Naive thymus-derived CD4-positive, alpha-beta T cell (primary cell): ENCODE data around the gene ELP4. TPM values are rescaled to one million over a fixed set of nuclear protein-coding genes. Genes with fewer than 3 reads are reported as not detected.

Source experiments
- ATAC-seq: fragments of 150-1000 bp; cut with Tn5 transposase; 2 replicates; pipeline ENCODE4 v1.10.0; 2021; ENCODE audit warnings: mild to moderate bottlenecking, moderate library complexity
- CTCF ChIA-PET: fragments of 350-600 bp; sonication (Branson Sonifier 250); formaldehyde crosslinking; loops from one replicate; lab custom pipeline; 2021; ENCODE audit warnings: antibody characterized with exemption; lab: Charles Lee
- POLR2A ChIA-PET: fragments of 350-600 bp; sonication (Branson Sonifier 250); formaldehyde crosslinking; loops from one replicate; lab custom pipeline; 2021; ENCODE audit warnings: antibody characterized with exemption, inconsistent platforms; lab: Charles Lee
- DNase-seq, 9 donors: peaks; one replicate each; pipeline versions ENCODE4 v3.0.0 to v3.0.0-alpha.2; 2020 to 2022; ENCODE audit warnings: mixed read lengths in 1 of 9
- H3K27ac ChIP-seq: one replicate; pipeline ENCODE4 v1.7.0; 2013; ENCODE audit warnings: mild to moderate bottlenecking, low read depth, low read length, moderate library complexity
- H3K27me3 ChIP-seq, 2 donors: one replicate each; pipeline ENCODE4 v1.7.0; 2013; ENCODE audit warnings: low read length in 2 of 2, mild to moderate bottlenecking in 2 of 2, moderate library complexity in 2 of 2; ENCODE audit not compliant: control insufficient read depth in 2 of 2, insufficient read depth in 2 of 2
- H3K36me3 ChIP-seq, 3 experiments: 1 replicate in 2 of 3; 2 replicates in 1 of 3; pipeline ENCODE4 v1.7.0; 2013; ENCODE audit warnings: low read length in 3 of 3, mild to moderate bottlenecking in 3 of 3, moderate library complexity in 1 of 3; ENCODE audit not compliant: insufficient read depth in 3 of 3, control insufficient read depth in 2 of 3
- H3K4me1 ChIP-seq, 2 donors: one replicate each; pipeline ENCODE4 v1.7.0; 2013; ENCODE audit warnings: low read length in 2 of 2, mild to moderate bottlenecking in 2 of 2, moderate library complexity in 1 of 2; ENCODE audit not compliant: control insufficient read depth in 2 of 2, insufficient read depth in 2 of 2
- H3K4me3 ChIP-seq: 2 replicates; pipeline ENCODE4 v1.7.0; 2013; ENCODE audit warnings: mild to moderate bottlenecking, low read length
- H3K9me3 ChIP-seq, 3 experiments: 1 replicate in 2 of 3; 2 replicates in 1 of 3; pipeline ENCODE4 v1.7.0; 2013; ENCODE audit warnings: low read length in 3 of 3; ENCODE audit not compliant: control insufficient read depth in 2 of 3
- H3K27ac Mint-ChIP-seq, 9 donors: one replicate each; pipeline ENCODE4 v1.8.0; 2020 to 2022; ENCODE audit warnings: mixed read lengths in 9 of 9, mild to moderate bottlenecking in 8 of 9, moderate library complexity in 5 of 9, inconsistent platforms in 2 of 9
- H3K27me3 Mint-ChIP-seq, 5 donors: one replicate each; pipeline ENCODE4 v1.8.0; 2021 to 2022; ENCODE audit warnings: mixed read lengths in 5 of 5, mild to moderate bottlenecking in 1 of 5
- H3K36me3 Mint-ChIP-seq, 5 donors: one replicate each; pipeline ENCODE4 v1.8.0; 2020 to 2022; ENCODE audit warnings: mixed read lengths in 5 of 5, mild to moderate bottlenecking in 3 of 5, inconsistent platforms in 1 of 5
- H3K4me1 Mint-ChIP-seq, 7 donors: one replicate each; pipeline ENCODE4 v1.8.0; 2020 to 2022; ENCODE audit warnings: mixed read lengths in 7 of 7, mild to moderate bottlenecking in 3 of 7, inconsistent platforms in 1 of 7
- H3K4me3 Mint-ChIP-seq, 10 donors: one replicate each; pipeline ENCODE4 v1.8.0; 2020 to 2022; ENCODE audit warnings: mild to moderate bottlenecking in 10 of 10, mixed read lengths in 10 of 10, moderate library complexity in 6 of 10, inconsistent platforms in 2 of 10
- H3K9me3 Mint-ChIP-seq, 11 donors: one replicate each; pipeline ENCODE4 v1.8.0; 2020 to 2022; ENCODE audit warnings: mixed read lengths in 11 of 11, mild to moderate bottlenecking in 4 of 11, inconsistent platforms in 1 of 11, moderate library complexity in 1 of 11
- intact Hi-C, 2 donors: fragments of 100-400 bp; cut with micrococcal nuclease; formaldehyde crosslinking; loops; one replicate each; pipeline ENCODE4 v1.15.1; 2023
- polyA plus RNA-seq, 2 donors: library from polyadenylated mRNA; unstranded; fragments of 300-500 nt; fragmentation: Illumina TruSeq; gene quantifications; one replicate each; pipeline ENCODE4 v1.2.3, GENCODE V29; 2021
- total RNA-seq, 6 experiments: library from RNA in 5 of 6; stranded (reverse) in 5 of 6; gene quantifications; 1 replicate in 5 of 6; 2 replicates in 1 of 6; pipeline ENCODE4 v1.2.3 and lab custom pipeline; 2021 to 2026

Gene ELP4
- total and polyA plus RNA-seq, 7 experiments from 2014 or later, result 16.8 to 23.5 (median 21.2) TPM

GRCh38 chr11:31499576-31500178 is 9.9 kb upstream of the ELP4 start:
- Histone ChIP-seq H3K27me3 (no peaks in the 10 kb centered on the region), H3K36me3 (no peaks in the 10 kb centered on the region), H3K4me3 (no peak overlapping the region), H3K27ac (no peak overlapping the region), H3K9me3 (no peaks in the 10 kb centered on the region), H3K4me1 (no peaks in the 10 kb centered on the region)
- no peak overlapping the region for H3K4me3 Mint-ChIP-seq
- peaks cover 4 to 52% (median 43%) of the 10 kb centered on the region in 5 donors for H3K36me3 Mint-ChIP-seq
- H3K9me3 Mint-ChIP-seq, result peaks cover 0 to 10% (median 0%) of the 10 kb centered on the region in 11 donors
- DNase-seq, result no peak
- intact Hi-C loops, result loop anchor here in 1 of 2 donors (5.0 to 10.0 kb wide), 2 partner anchors 32 to 1755 kb away; partner anchors contain the start of gene HIPK3
- ChIA-PET CTCF (no interaction called here), POLR2A (interaction anchor here (0.9 kb wide), 1 partner anchor 12 kb away, joined by 4 read pairs; no protein-coding TSS in a partner anchor)
- ATAC-seq, result no peak
- H3K27ac Mint-ChIP-seq, result no peak overlapping the region
- H3K27me3 Mint-ChIP-seq, result no peaks in the 10 kb centered on the region
- H3K4me1 Mint-ChIP-seq, result peaks cover 5 to 71% (median 47%) of the 10 kb centered on the region in 7 donors

DNA sequence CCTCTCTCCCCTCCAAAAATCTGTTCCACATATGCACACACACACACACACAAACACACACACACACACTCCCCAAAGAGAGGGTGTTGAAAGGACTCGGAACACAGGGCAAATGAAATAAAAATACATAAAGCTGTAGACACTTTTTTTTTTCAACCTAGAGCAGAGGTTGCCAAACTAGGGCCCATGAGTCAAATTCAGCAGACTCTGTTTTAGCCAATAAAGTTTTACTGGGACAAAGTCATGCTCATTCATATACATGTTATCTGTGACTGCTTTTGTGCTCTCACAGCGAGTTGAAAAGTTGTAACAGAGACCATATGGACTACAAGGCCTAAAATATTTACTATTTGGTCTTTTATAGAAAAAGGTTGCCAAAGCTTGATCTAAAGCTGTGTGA is 9.0 kb upstream of the ELP4 start:
- H3K4me3 Mint-ChIP-seq, result no peak overlapping the region
- CTCF ChIA-PET, result no interaction called here

DNA sequence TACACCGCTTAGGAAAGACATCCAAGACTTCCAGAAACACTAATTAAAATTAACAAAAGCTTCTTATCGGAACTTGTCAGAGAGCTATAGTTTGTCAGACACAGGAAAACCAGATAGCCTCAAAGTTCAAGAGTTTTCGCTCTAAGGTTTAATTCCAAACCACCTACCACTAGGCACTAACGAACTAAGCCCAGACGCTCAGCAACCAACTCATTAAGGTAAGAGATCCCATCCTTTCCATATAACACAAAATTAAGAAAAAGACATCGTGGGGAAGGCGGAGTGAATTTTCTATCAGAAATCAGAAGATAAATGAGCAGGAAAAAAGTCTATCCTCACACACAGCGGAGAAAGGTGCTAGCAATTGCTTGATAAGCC is 527 bp upstream of the ELP4 start:
- peaks cover 0 to 3% (median 0%) of the 10 kb centered on the region in 3 experiments for H3K36me3 ChIP-seq
- H3K4me1 ChIP-seq, result peaks cover 13 to 14% of the 10 kb centered on the region in 2 donors
- H3K4me3 Mint-ChIP-seq, result peak overlapping the region; percentile 89 to 100 (median 99)
- H3K9me3 Mint-ChIP-seq, result no peaks in the 10 kb centered on the region
- peak overlapping the region; percentile 85 for H3K4me3 ChIP-seq
- intact Hi-C loops, result loop anchor here (1.0 to 10.0 kb wide), 11 partner anchors 11 to 1746 kb away; partner anchors contain the start of genes ARL14EP (in 2 of the 2), DCDC1 (in 2 of the 2), DNAJC24 (in 2 of the 2) and EIF3M (in 2 of the 2)
- H3K27me3 Mint-ChIP-seq, result peaks cover 0 to 2% (median 0%) of the 10 kb centered on the region in 5 donors
- H3K36me3 Mint-ChIP-seq, result peaks cover 3 to 21% (median 17%) of the 10 kb centered on the region in 5 donors
- H3K4me1 Mint-ChIP-seq, result peaks cover 26 to 75% (median 56%) of the 10 kb centered on the region in 7 donors
- CTCF ChIA-PET, result no interaction called here
- no peak for DNase-seq
- ATAC-seq, result peak; percentile 22
- H3K9me3 ChIP-seq, result no peaks in the 10 kb centered on the region
- H3K27ac Mint-ChIP-seq, result peak overlapping the region; percentile 92 to 100 (median 98)
- POLR2A ChIA-PET, result interaction anchor here (1.1 kb wide), 1 partner anchor 139 kb away, joined by 4 read pairs; the partner anchor contains the start of genes DCDC1 and DNAJC24
- H3K27ac ChIP-seq, result peak overlapping the region; percentile 79
- no peaks in the 10 kb centered on the region for H3K27me3 ChIP-seq

More for the DNA sequence above, 9.0 kb upstream of the ELP4 start:
- H3K9me3 Mint-ChIP-seq, result peaks cover 0 to 4% (median 0%) of the 10 kb centered on the region in 11 donors
- H3K36me3 Mint-ChIP-seq, result peaks cover 3 to 52% (median 43%) of the 10 kb centered on the region in 5 donors
- peaks cover 8 to 71% (median 50%) of the 10 kb centered on the region in 7 donors for H3K4me1 Mint-ChIP-seq
- intact Hi-C loops, result loop anchor here in 1 of 2 donors (5.0 to 10.0 kb wide), 2 partner anchors 33 to 1754 kb away; partner anchors contain the start of gene HIPK3
- no peak overlapping the region for H3K27ac Mint-ChIP-seq
- H3K9me3 ChIP-seq, result no peaks in the 10 kb centered on the region
- POLR2A ChIA-PET, result no interaction called here
- ATAC-seq (no peak), DNase-seq (no peak)
- H3K4me3 ChIP-seq, result no peak overlapping the region
- H3K36me3 ChIP-seq, result no peaks in the 10 kb centered on the region
- H3K27ac ChIP-seq, result no peak overlapping the region
- no peaks in the 10 kb centered on the region for H3K27me3 ChIP-seq
- H3K27me3 Mint-ChIP-seq, result no peaks in the 10 kb centered on the region
- no peaks in the 10 kb centered on the region for H3K4me1 ChIP-seq

DNA sequence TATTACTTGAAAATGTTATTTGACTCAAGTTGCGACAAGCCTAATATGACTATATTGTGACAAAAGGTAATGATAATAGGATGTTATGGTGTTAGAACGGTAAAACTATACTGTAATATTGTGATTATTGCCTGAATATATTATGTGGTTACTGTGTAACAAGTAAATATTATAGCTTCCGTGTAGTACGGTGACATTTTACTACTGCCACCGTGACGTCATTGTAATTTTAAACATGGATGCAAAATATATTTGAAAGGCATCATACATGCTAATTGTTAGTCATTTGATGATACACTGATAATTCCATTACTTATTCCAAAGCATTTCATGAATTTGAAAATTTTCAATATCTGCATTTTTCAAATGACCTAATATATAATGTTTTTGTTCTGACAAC is 2.5 kb downstream of the ELP4 start:
- H3K9me3 ChIP-seq, result no peaks in the 10 kb centered on the region
- no peak overlapping the region for H3K4me3 Mint-ChIP-seq
- H3K36me3 Mint-ChIP-seq, result peaks cover 0 to 4% (median 0%) of the 10 kb centered on the region in 5 donors
- ATAC-seq, result no peak
- CTCF ChIA-PET, result no interaction called here
- POLR2A ChIA-PET, result no interaction called here
- H3K27me3 Mint-ChIP-seq, result peaks cover 0 to 2% (median 0%) of the 10 kb centered on the region in 5 donors
- H3K4me1 ChIP-seq, result peaks cover 13 to 14% of the 10 kb centered on the region in 2 donors
- no peaks in the 10 kb centered on the region for H3K27me3 ChIP-seq
- intact Hi-C loops, result no loop called here
- peaks cover 0 to 3% (median 0%) of the 10 kb centered on the region in 3 experiments for H3K36me3 ChIP-seq
- H3K9me3 Mint-ChIP-seq, result no peaks in the 10 kb centered on the region
- no peak for DNase-seq
- H3K27ac Mint-ChIP-seq, result no peak overlapping the region
- H3K4me1 Mint-ChIP-seq, result peaks cover 18 to 53% (median 36%) of the 10 kb centered on the region in 7 donors
- H3K27ac ChIP-seq, result no peak overlapping the region
- no peak overlapping the region for H3K4me3 ChIP-seq

DNA sequence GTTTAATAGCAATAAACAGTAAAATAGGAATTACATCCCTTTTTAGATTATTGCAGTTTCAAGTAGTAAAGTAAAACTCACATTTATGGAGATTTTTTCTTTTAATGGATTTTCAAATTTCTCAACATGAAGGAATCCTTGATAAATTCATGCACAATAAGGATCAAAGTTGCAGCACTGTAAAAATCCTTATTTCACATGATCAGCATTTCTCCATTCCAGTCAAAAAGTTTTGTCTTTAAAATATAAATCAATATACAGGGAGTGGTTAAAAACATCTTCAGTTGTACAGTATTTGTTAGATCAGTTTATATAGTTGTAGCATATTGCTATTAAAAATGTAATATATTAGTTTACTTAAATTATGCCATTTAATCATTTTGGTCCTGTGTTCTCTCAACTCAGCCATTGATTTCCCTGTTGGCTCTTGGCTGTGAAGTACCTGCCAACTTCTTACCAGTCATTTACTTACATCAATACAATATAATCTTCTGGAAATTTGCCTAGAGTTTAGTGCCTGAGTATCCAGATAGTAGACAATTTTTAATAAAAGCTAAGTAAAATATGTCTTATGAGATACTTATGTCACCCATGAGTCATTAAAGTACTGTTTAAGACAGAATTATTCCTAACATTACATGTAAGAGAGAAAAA is 12.1 kb downstream of the ELP4 start:
- Mint-ChIP-seq H3K9me3 (no peaks in the 10 kb centered on the region), H3K27ac (no peak overlapping the region), H3K36me3 (peaks cover 0 to 27% (median 3%) of the 10 kb centered on the region in 5 donors), H3K4me3 (no peak overlapping the region), H3K27me3 (no peaks in the 10 kb centered on the region), H3K4me1 (peaks cover 0 to 3% (median 0%) of the 10 kb centered on the region in 7 donors)
- Histone ChIP-seq H3K4me1 (no peaks in the 10 kb centered on the region), H3K27ac (no peak overlapping the region), H3K9me3 (no peaks in the 10 kb centered on the region), H3K27me3 (no peaks in the 10 kb centered on the region), H3K4me3 (no peak overlapping the region), H3K36me3 (peaks cover 0 to under 1% (median 0%) of the 10 kb centered on the region in 3 experiments)
- POLR2A ChIA-PET, result no interaction called here
- DNase-seq, result no peak
- intact Hi-C loops, result no loop called here
- CTCF ChIA-PET, result no interaction called here
- ATAC-seq, result no peak

DNA sequence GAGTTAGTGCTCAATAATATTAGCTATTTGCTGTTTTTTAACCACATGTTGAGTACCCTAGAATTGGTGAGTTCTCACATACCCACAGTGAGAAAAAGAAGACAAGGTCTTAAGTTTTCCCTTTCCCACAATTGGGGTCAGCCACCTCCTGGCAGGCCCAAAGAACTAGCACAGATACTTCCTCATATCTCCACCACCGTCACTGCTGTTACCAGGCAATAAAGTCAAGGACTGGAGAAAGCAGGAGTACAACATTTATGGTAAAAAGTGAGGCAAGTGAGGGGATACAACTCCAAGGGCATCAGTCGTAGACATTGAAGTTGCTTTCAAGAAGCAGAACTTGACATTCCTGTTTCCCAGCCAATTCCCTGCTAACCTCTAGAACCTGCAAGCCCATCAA is 19.6 kb downstream of the ELP4 start:
- Mint-ChIP-seq H3K36me3 (peaks cover 0 to 55% (median 20%) of the 10 kb centered on the region in 5 donors), H3K4me1 (peaks cover 0 to 10% (median 5%) of the 10 kb centered on the region in 7 donors), H3K4me3 (no peak overlapping the region), H3K27me3 (no peaks in the 10 kb centered on the region), H3K9me3 (no peaks in the 10 kb centered on the region), H3K27ac (no peak overlapping the region)
- Histone ChIP-seq H3K27ac (no peak overlapping the region), H3K36me3 (peaks cover 0 to 2% (median 0%) of the 10 kb centered on the region in 3 experiments), H3K4me1 (no peaks in the 10 kb centered on the region), H3K9me3 (no peaks in the 10 kb centered on the region), H3K4me3 (no peak overlapping the region), H3K27me3 (no peaks in the 10 kb centered on the region)
- no peak for ATAC-seq
- POLR2A ChIA-PET, result no interaction called here
- DNase-seq, result no peak
- CTCF ChIA-PET, result no interaction called here
- intact Hi-C loops, result no loop called here
